ENCODE measurements around the gene MDFIC. TPM values are rescaled to one million over a fixed set of nuclear protein-coding genes. Genes with fewer than 3 reads are reported as not detected.

MDFIC gene
- total and polyA plus RNA-seq, 2 experiments from 2014 or later: 10.6 to 18.5 TPM

- TF ChIP-seq CTCF (IDR thresholded peaks at IDR 0.05; ENCODE audit: poor library complexity) (no peak), EZH2phosphoT487 (IDR thresholded peaks at IDR 0.05; ENCODE audit: low read depth, severe bottlenecking, unreplicated experiment) (no peak), EZH2 (IDR thresholded peaks at IDR 0.05; ENCODE audit: borderline replicate concordance) (no peak)
- Histone ChIP-seq H3K9me3 (ENCODE audit: low read depth) (no peaks in the 10 kb centered on the region), H3K27ac (no peak overlapping the region), H3K79me2 (no peaks in the 10 kb centered on the region), H4K20me1 (ENCODE audit: insufficient read depth, poor library complexity, severe bottlenecking) (no peaks in the 10 kb centered on the region), H3K4me2 (no peak overlapping the region), H3K27me3 (no peaks in the 10 kb centered on the region), H2AFZ (no peak overlapping the region), H3K4me3 (no peak overlapping the region), H3K36me3 (replicated peaks; ENCODE audit: insufficient read depth, low read depth) (no peaks in the 10 kb centered on the region), H3K4me1 (ENCODE audit: insufficient read depth) (no peaks in the 10 kb centered on the region), H3K9me2 (replicated peaks; ENCODE audit: insufficient read depth) (no peaks in the 10 kb centered on the region)
- DNase-seq (ENCODE audit: low spot score): no peak
- WGBS (ENCODE audit: low lambda C conversion rate, missing lambda C conversion rate): 68% methylated on average over 2 of the region's 2 CpGs
Observed at GRCh38 chr7:115056019-115056418, 134.1 kb downstream of the MDFIC start.

- Histone ChIP-seq H3K79me2 (no peaks in the 10 kb centered on the region), H3K9me2 (replicated peaks; ENCODE audit: insufficient read depth) (no peaks in the 10 kb centered on the region), H3K27ac (no peak overlapping the region), H3K4me1 (ENCODE audit: insufficient read depth) (no peaks in the 10 kb centered on the region), H3K4me2 (no peak overlapping the region), H3K4me3 (no peak overlapping the region), H4K20me1 (ENCODE audit: insufficient read depth, poor library complexity, severe bottlenecking) (no peaks in the 10 kb centered on the region), H3K36me3 (replicated peaks; ENCODE audit: insufficient read depth, low read depth) (no peaks in the 10 kb centered on the region), H3K9me3 (ENCODE audit: low read depth) (no peaks in the 10 kb centered on the region), H2AFZ (no peak overlapping the region), H3K27me3 (no peaks in the 10 kb centered on the region)
- 86% methylated on average over 3 of the region's 3 CpGs for WGBS (ENCODE audit: low lambda C conversion rate, missing lambda C conversion rate)
- no peak for DNase-seq (ENCODE audit: low spot score)
- TF ChIP-seq EZH2phosphoT487 (IDR thresholded peaks at IDR 0.05; ENCODE audit: low read depth, severe bottlenecking, unreplicated experiment): no peak
- no peak for TF ChIP-seq CTCF (IDR thresholded peaks at IDR 0.05; ENCODE audit: poor library complexity)
- TF ChIP-seq EZH2 (IDR thresholded peaks at IDR 0.05; ENCODE audit: borderline replicate concordance): no peak
Observed at GRCh38 chr7:115058726-115059125, 136.8 kb downstream of the MDFIC start.

GRCh38 chr7:115059321-115059720 is 137.4 kb downstream of the MDFIC start:
- no peak overlapping the region for H2AFZ ChIP-seq
- no peaks in the 10 kb centered on the region for H3K36me3 ChIP-seq (replicated peaks; ENCODE audit: insufficient read depth, low read depth)
- no peak overlapping the region for H3K4me2 ChIP-seq
- no peaks in the 10 kb centered on the region for H4K20me1 ChIP-seq (ENCODE audit: insufficient read depth, poor library complexity, severe bottlenecking)
- DNase-seq (ENCODE audit: low spot score): no peak
- no peaks in the 10 kb centered on the region for H3K27me3 ChIP-seq
- H3K79me2 ChIP-seq: no peaks in the 10 kb centered on the region
- no peak overlapping the region for H3K27ac ChIP-seq
- no peaks in the 10 kb centered on the region for H3K9me2 ChIP-seq (replicated peaks; ENCODE audit: insufficient read depth)
- H3K9me3 ChIP-seq (ENCODE audit: low read depth): no peaks in the 10 kb centered on the region
- TF ChIP-seq CTCF (IDR thresholded peaks at IDR 0.05; ENCODE audit: poor library complexity): no peak
- no peak for TF ChIP-seq EZH2 (IDR thresholded peaks at IDR 0.05; ENCODE audit: borderline replicate concordance)
- no peak for TF ChIP-seq EZH2phosphoT487 (IDR thresholded peaks at IDR 0.05; ENCODE audit: low read depth, severe bottlenecking, unreplicated experiment)
- H3K4me3 ChIP-seq: no peak overlapping the region
- no peaks in the 10 kb centered on the region for H3K4me1 ChIP-seq (ENCODE audit: insufficient read depth)

Measured in hepatocyte (in vitro differentiated cells).